ENCODE results near the gene PYGB. TPM values are rescaled to one million over a fixed set of nuclear protein-coding genes. Genes with fewer than 3 reads are reported as not detected.
"Not testable (repeated sequence)": the region's sequence is repeated elsewhere in the genome, so short reads cannot be mapped to it uniquely, and the experiment has no call there.

The PYGB gene
- total and polyA plus RNA-seq, 8 donors: 17.4 to 37.2 (median 24.2) TPM

DNA sequence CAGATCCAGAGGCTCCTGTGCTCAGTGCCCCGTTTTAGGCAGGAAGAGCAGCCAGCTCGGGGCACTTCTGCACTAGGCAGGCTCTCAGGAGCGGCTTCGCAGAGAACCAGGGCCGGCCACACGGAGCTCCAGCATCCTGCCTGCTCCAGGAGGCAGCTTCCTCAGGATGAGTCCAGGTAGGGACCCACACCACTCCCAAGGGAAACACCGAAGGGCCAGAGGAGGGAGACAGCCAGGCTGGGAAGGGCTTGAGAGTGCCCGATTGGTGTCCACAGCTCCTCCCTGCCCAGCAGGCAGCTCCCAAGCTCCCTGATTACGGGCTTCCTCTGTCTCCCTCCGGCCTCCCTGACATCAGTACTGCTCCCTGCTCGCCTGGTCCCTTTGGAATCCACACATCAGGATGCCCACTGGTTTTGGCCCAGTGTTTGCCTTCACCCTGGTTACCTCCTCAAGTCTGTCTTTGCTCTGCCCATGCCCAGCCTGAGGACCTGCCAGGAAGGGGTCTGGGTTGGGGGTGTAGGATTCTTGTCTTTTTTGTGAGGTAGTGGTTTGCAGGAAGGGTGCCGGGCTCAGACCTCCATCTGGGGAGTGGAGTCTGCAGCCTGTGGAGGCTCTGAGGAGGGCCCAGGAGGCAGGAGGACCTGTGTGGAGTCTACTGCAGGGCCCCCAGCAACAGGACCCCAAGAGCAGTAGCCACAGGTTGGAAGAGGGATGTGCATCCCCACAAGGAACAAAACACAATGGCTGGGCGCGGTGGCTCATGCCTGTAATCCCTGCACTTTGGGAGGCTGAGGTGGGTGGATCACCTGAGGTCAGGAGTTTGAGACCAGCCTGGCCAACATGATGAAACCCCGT lies 11.2 kb upstream of the PYGB start:
- peaks cover 9 to 12% (median 12%) of the 10 kb centered on the region in 3 donors for H3K4me1 ChIP-seq
- no peak for DNase-seq
- intact Hi-C loops (cut with DNase I): no loop called here
- no peak overlapping the region for H3K4me3 ChIP-seq
- H3K27ac ChIP-seq: no peak overlapping the region
- no peaks in the 10 kb centered on the region for H3K27me3 ChIP-seq
- no peaks in the 10 kb centered on the region for H3K9me3 ChIP-seq
- no peaks in the 10 kb centered on the region for H3K36me3 ChIP-seq
- ATAC-seq: no peak
- TF ChIP-seq, protein P1, sequence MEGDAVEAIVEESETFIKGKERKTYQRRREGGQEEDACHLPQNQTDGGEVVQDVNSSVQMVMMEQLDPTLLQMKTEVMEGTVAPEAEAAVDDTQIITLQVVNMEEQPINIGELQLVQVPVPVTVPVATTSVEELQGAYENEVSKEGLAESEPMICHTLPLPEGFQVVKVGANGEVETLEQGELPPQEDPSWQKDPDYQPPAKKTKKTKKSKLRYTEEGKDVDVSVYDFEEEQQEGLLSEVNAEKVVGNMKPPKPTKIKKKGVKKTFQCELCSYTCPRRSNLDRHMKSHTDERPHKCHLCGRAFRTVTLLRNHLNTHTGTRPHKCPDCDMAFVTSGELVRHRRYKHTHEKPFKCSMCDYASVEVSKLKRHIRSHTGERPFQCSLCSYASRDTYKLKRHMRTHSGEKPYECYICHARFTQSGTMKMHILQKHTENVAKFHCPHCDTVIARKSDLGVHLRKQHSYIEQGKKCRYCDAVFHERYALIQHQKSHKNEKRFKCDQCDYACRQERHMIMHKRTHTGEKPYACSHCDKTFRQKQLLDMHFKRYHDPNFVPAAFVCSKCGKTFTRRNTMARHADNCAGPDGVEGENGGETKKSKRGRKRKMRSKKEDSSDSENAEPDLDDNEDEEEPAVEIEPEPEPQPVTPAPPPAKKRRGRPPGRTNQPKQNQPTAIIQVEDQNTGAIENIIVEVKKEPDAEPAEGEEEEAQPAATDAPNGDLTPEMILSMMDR (IDR thresholded peaks at IDR 0.05): no peak
- 78 to 84% methylated on average over 14 to 15 of the region's 15 CpGs for WGBS, 2 donors
- FAIRE-seq: no peak

DNA sequence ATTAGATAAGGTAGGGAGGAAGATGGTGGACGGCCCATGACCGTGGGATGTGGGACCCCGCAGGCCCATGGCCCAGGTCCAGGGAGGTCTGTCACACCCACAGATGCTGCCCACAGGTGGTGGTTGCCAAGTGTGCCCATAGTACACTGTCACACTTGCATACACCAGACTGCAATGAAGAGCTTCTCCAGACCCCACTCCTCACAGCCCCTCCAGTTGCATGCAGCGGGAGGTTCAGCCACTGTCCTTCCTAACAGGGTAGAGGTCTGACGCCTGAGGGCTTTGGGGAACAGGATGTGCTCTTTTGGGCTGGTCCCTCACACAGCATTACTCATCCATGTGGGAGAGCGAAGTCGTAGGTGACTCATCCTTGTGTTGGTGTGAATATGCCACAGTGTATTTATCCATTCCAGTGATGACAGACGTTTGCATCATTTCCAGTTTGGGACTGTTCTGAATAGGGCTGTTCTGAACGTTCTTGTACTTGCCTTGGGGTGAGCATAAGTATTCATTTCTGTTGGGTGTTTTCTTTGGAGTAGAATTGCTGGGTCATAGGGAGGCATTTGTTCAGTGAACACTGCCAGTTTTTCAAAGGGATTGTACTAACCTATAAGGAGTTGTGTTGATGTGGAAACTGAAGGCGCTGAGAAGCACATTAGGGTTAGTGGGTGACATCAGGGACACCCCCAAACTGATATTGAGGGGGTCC lies 10.1 kb upstream of the PYGB start:
- TF ChIP-seq, protein P1 (IDR thresholded peaks at IDR 0.05): no peak

DNA sequence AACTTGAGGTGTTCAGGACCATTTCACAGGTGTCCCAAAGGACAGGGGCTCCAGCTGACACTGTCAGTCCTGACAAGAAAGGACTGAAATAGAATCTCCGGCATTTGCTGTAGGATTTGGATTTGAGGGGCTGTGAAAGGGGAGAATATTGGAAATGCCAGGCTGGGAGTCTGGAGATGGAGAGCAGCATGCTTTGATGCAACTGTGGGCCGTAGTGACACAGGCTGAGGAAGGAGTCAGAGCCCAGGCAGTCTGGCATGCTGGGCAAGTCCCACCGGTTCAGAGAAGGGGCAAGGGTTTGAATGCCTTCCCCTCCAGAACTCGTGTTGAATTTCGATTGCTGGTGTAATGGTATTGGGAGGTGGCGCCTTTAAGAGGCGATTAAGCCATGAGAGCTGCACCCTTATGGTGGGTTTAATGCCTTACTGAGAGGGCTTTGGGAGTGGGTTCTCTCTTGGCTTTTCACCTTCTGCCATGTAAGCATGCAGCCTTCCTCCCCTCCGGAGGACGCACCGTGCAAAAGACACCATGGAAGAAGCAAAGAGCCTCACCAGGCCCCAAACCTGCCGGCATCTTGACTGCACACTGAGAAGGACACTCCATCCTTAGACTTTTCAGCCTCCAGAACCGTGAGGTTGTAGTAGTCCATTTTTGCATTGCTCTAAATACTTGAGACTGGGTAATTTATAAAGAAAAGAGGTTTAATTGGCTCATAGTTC lies 9.4 kb upstream of the PYGB start:
- 91 to 93% methylated on average over 12 of the region's 12 CpGs for WGBS, 2 donors
- no peak for FAIRE-seq

More for the DNA sequence above, 10.1 kb upstream of the PYGB start:
- Histone ChIP-seq H3K27ac (no peak overlapping the region), H3K36me3 (no peaks in the 10 kb centered on the region), H3K27me3 (no peaks in the 10 kb centered on the region), H3K4me3 (no peak overlapping the region), H3K4me1 (peaks cover 5 to 12% (median 9%) of the 10 kb centered on the region in 3 donors), H3K9me3 (no peaks in the 10 kb centered on the region)
- DNase-seq (no peak), ATAC-seq (peak in 3 of 4 donors; percentile 39 to 81 (median 55)), FAIRE-seq (no peak)
- 61 to 73% methylated on average over 10 of the region's 10 CpGs for WGBS, 2 donors
- intact Hi-C loops (cut with DNase I): no loop called here

DNA sequence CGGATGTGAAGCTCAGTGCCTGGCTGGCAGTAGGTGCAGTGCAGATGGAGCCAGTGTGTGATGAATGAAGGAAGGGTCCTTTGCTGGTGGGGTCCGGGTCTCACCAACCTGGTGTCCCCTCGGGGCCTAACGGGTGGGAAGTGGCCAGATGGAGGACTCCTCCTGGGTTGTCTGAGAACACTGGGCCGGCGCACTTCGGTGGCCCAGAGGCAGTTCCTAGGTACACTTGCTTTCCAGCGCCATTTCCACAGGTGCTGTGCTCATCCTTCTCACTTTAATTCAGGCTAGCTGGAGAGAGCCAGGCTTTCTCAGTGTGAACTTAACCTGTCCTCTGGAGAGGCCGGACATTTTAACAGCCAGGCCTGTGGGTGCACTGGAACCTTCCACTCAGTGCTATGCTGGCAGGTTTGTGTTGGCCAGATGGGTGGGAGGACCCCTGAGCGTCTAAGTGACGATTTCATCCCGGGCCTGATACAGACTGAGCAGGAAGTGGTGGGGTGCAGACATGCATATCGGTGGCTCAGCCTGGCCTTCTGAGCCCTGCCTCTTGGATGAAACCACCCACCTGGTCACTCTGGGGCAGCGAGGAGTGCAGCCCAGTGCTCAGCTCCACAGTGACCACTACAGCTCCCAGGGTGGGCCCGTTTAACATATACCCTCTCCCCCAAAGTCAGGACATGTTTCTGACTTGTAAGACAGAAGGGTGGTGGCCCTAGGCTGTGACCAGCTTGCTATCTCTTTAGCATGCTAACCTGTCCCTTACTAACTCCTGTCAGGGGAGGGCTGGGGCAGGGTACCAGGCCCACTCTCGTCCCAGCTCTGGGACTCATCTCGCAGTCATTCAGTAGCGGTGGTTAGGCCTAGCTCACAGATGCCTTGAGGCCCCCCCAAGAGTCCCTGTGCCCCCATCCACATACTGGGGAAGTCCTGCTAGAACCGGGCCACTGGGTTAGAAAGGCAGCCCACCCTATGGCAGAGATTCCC lies 8.2 kb upstream of the PYGB start:
- Histone ChIP-seq H3K4me1 (no peaks in the 10 kb centered on the region), H3K4me3 (no peak overlapping the region), H3K27me3 (no peaks in the 10 kb centered on the region), H3K9me3 (no peaks in the 10 kb centered on the region), H3K36me3 (no peaks in the 10 kb centered on the region), H3K27ac (no peak overlapping the region)
- intact Hi-C loops (cut with DNase I): loop anchor here in 1 of 3 donors (10.0 kb wide), 1 partner anchor 45 kb away; the partner anchor contains the start of gene ENTPD6
- no peak for FAIRE-seq
- no peak for DNase-seq
- WGBS, 2 donors: 87 to 89% methylated on average over 19 of the region's 19 CpGs
- ATAC-seq: no peak
- TF ChIP-seq, protein P1 (IDR thresholded peaks at IDR 0.05): no peak

More for the DNA sequence above, 9.4 kb upstream of the PYGB start:
- H3K9me3 ChIP-seq: no peaks in the 10 kb centered on the region
- H3K4me1 ChIP-seq: peaks cover 0 to 7% (median 2%) of the 10 kb centered on the region in 3 donors
- no peak overlapping the region for H3K27ac ChIP-seq
- H3K4me3 ChIP-seq: no peak overlapping the region
- intact Hi-C loops (cut with DNase I): no loop called here
- TF ChIP-seq, protein P1 (IDR thresholded peaks at IDR 0.05): no peak
- ATAC-seq: no peak
- H3K27me3 ChIP-seq: no peaks in the 10 kb centered on the region
- DNase-seq: no peak
- H3K36me3 ChIP-seq: no peaks in the 10 kb centered on the region

DNA sequence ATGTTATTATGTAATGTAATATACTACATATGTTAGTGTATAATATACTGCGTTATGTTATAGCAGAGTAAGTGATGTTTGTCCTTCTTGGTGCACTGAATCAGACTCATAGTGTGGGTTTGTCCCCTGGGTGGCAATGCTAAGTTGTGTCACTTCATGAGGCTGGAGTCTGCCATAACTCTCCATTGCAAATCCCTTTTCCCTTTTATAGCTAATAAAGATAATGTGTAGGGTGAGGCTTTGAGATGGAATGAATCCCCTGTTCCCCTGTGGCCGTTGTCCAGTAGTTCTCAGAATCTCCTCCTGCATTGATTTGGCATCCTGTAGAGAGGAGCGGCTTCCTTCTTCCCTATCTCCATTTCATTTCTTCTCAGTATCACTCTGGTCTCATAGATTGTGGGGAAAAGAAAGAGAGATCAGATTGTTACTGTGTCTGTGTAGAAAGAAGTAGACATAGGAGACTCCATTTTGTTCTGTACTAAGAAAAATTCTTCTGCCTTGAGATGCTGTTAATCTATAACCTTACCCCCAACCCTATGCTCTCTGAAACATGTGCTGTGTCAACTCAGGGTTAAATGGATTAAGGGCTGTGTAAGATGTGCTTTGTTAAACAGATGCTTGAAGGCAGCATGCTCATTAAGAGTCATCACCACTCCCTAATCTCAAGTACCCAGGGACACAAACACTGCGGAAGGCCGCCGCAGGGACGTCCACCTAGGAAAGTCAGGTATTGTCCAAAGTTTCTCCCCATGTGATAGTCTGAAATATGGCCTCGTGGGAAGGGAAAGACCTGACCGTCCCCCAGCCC lies 6.8 kb upstream of the PYGB start:
- H3K27me3 ChIP-seq, DNase-seq, H3K4me3 ChIP-seq, FAIRE-seq, H3K27ac ChIP-seq, ATAC-seq, H3K4me1 ChIP-seq, H3K9me3 ChIP-seq, H3K36me3 ChIP-seq: not testable (repeated sequence)
- intact Hi-C loops (cut with DNase I): loop anchor here in 1 of 3 donors (10.0 kb wide), 1 partner anchor 46 kb away; the partner anchor contains the start of gene ENTPD6
- WGBS, 2 donors: 69 to 73% methylated on average over 9 of the region's 9 CpGs

DNA sequence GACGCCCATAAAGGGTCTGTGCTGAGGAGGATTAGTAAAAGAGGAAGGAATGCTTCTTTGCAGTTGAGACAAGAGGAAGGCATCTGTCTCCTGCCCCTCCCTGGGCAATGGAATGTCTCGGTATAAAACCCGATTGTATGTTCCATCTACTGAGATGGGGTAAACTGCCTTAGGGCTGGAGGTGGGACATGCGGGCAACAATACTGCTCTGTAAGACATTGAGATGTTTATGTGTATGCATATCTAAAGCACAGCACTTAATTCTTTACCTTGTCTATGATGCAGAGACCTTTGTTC lies 6.3 kb upstream of the PYGB start:
- not testable (repeated sequence) for H3K9me3 ChIP-seq, H3K27me3 ChIP-seq, H3K27ac ChIP-seq, DNase-seq, H3K4me1 ChIP-seq, H3K36me3 ChIP-seq, ATAC-seq, FAIRE-seq, H3K4me3 ChIP-seq
- intact Hi-C loops (cut with DNase I): loop anchor here in 1 of 3 donors (10.0 kb wide), 1 partner anchor 47 kb away; the partner anchor contains the start of gene ENTPD6
- 66% methylated on average over 4 of the region's 4 CpGs for WGBS, 2 donors

Measured in pancreas (tissue), 10 donors.